ENCODE results near the gene SMURF1.

SMURF1 gene

DNA sequence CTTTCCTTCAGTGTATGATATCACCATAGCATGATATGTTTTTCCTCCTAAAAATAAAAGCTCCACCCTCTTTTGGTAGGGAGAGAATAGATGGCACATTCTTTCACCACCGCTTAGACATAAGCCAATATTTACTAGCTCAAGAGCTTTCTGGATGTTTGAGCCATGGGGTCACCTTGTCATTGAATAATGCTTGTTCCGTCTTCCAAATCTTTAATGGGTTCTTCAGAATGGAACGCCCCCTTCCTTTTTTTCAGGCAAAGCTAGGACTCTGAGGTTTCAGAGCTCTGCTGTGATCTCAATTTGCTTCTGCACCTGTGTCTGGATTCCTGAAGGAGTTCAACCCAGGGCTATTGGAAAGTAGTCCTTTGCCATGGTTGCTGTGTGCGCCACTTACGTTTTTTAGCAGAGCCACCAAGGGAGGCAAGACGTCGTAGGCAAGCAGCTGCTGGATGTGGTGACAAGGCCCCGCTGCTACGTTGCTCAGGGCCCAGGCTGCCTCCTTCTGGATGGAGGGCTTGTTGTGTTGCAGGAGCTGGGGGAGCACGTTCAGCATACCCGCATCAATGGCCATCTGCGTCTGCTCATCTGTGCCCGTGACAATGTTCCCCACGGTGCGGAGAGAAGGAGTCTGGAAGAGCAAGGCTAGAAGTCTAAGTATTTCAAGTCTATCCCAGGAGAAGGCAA, 40.8 kb upstream of the SMURF1 start:
- peaks cover 2% of the 10 kb centered on the region for H3K27me3 ChIP-seq (replicated peaks)
- in situ Hi-C loops (cut with HindIII; ENCODE audit: low pct_ligation_motif_present, low sequenced_read_pairs) = no loop called here
- TF ChIP-seq, protein P1, sequence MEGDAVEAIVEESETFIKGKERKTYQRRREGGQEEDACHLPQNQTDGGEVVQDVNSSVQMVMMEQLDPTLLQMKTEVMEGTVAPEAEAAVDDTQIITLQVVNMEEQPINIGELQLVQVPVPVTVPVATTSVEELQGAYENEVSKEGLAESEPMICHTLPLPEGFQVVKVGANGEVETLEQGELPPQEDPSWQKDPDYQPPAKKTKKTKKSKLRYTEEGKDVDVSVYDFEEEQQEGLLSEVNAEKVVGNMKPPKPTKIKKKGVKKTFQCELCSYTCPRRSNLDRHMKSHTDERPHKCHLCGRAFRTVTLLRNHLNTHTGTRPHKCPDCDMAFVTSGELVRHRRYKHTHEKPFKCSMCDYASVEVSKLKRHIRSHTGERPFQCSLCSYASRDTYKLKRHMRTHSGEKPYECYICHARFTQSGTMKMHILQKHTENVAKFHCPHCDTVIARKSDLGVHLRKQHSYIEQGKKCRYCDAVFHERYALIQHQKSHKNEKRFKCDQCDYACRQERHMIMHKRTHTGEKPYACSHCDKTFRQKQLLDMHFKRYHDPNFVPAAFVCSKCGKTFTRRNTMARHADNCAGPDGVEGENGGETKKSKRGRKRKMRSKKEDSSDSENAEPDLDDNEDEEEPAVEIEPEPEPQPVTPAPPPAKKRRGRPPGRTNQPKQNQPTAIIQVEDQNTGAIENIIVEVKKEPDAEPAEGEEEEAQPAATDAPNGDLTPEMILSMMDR (IDR thresholded peaks at IDR 0.05; ENCODE audit: low read depth, low read length, missing control alignments) = no peak
- no peak overlapping the region for H3K4me3 ChIP-seq (ENCODE audit: low read depth, low read length)
- H3K36me3 ChIP-seq (replicated peaks) = no peaks in the 10 kb centered on the region
- no peak for DNase-seq
- H3K27ac ChIP-seq = no peak overlapping the region

DNA sequence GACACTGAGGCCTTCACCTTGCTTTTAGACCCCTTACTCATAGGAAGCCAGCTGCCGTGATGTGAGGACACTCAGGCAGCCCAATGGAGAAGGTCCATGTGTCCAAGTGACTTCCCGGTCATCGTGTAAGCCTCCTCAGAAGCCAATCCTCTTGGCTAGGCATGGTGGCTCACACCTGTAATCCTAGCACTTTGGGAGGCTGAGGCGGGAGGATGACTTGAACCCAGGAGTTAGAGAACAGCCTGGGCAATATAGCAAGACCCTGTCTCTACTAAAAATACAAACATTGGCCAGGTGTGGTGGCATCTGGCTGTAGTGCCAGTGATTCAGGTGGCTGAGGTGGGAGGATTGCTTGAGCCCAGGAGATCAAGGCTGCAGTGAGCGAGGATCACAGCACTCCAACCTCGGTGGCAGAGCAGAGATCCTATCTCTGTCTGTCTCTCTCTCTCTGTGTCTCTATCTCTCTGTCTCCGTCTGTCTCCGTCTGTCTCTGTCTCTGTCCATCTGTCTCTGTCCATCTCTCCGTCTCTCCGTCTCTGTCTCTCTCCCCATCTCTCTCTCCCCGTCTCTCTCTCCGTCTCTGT, 36.3 kb upstream of the SMURF1 start:
- peaks cover 2% of the 10 kb centered on the region for H3K27me3 ChIP-seq (replicated peaks)
- in situ Hi-C loops (cut with HindIII; ENCODE audit: low pct_ligation_motif_present, low sequenced_read_pairs) = no loop called here
- DNase-seq = no peak
- TF ChIP-seq, protein P1 (IDR thresholded peaks at IDR 0.05; ENCODE audit: low read depth, low read length, missing control alignments) = no peak
- H3K36me3 ChIP-seq (replicated peaks) = no peaks in the 10 kb centered on the region
- no peak overlapping the region for H3K4me3 ChIP-seq (ENCODE audit: low read depth, low read length)
- no peak overlapping the region for H3K27ac ChIP-seq

DNA sequence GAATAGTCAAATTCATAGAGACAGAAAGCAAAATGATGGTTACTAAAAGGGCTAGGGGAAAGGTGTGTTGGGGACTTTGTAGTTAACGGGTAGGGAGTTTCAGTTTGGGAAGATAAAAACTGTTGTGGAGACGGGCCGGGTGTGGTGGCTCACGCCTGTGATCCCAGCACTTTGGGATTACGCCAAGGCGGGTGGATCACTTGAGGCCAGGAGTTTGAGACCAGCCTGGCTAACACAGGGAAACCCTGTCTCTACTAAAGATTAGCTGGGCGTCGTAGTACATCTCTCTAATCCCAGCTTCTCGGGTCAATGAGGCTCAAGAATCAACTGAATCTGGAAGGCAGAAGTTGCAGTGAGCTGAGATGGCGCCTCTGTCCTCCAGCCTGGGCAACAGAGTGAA, 33.3 kb upstream of the SMURF1 start:
- H3K27ac ChIP-seq = no peak overlapping the region
- no peak for DNase-seq
- H3K36me3 ChIP-seq (replicated peaks) = no peaks in the 10 kb centered on the region
- in situ Hi-C loops (cut with HindIII; ENCODE audit: low pct_ligation_motif_present, low sequenced_read_pairs) = no loop called here
- peaks cover 2% of the 10 kb centered on the region for H3K27me3 ChIP-seq (replicated peaks)
- no peak overlapping the region for H3K4me3 ChIP-seq (ENCODE audit: low read depth, low read length)
- TF ChIP-seq, protein P1 (IDR thresholded peaks at IDR 0.05; ENCODE audit: low read depth, low read length, missing control alignments) = no peak

DNA sequence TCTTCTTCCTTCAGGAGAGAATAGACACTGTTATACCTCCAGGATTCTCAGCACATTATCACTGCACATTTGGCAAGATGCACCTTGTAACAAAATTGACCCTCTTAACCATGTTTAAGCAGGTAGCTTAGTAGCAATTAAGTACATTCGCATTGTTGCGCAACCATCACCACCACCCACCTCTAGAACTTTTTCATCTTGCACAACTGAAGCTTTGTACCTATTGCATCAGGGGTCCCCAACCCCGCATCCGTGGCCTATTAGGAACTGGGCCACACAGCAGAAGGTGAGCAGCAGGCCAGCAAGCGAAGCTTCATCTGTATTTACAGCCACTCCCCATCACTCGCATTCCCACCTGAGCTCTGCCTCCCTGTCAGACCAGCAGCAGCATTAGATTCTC, 29.9 kb upstream of the SMURF1 start:
- TF ChIP-seq, protein P1 (IDR thresholded peaks at IDR 0.05; ENCODE audit: low read depth, low read length, missing control alignments) = no peak

DNA sequence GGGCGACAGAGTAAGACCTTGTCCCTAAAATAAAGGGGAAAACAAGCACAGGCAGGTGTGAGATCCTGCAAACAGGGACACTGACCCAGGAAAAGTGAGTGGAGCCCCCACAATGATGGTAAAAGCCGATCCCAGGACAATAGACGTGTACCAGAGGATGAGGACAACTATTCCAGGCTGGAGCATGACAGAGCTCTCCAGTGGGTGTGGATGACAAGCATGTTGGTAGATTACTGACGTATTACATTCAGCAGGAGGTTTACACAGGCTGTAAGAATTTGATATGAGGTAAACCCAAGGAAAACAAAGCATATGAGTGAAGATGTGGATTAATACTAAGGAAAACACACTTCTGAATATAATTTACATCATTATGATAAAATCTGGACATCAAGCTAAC, 27.8 kb upstream of the SMURF1 start:
- in situ Hi-C loops (cut with HindIII; ENCODE audit: low pct_ligation_motif_present, low sequenced_read_pairs) = no loop called here
- TF ChIP-seq, protein P1 (IDR thresholded peaks at IDR 0.05; ENCODE audit: low read depth, low read length, missing control alignments) = no peak

More for the DNA sequence above, 29.9 kb upstream of the SMURF1 start:
- DNase-seq = no peak
- Histone ChIP-seq H3K36me3 (replicated peaks) (no peaks in the 10 kb centered on the region), H3K4me3 (ENCODE audit: low read depth, low read length) (no peak overlapping the region), H3K27me3 (replicated peaks) (no peaks in the 10 kb centered on the region), H3K27ac (no peak overlapping the region)
- in situ Hi-C loops (cut with HindIII; ENCODE audit: low pct_ligation_motif_present, low sequenced_read_pairs) = no loop called here

DNA sequence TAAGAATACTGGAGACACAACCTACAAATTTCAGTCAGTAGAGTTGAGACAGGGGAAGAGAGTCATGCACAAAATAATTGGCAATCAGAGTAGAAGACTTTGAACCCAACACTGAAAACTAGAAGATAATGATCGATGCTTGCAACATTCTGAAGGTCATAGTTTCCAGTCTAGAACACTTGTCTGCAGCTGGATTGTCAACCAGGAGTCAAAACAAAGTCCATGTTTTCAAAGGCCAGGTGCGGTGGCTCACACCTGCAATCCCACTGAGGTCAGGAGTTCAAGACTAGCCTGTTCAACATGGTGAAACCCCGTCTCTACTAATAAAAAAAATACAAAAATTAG, 26.8 kb upstream of the SMURF1 start:
- H3K4me3 ChIP-seq (ENCODE audit: low read depth, low read length) = no peak overlapping the region
- TF ChIP-seq, protein P1 (IDR thresholded peaks at IDR 0.05; ENCODE audit: low read depth, low read length, missing control alignments) = no peak
- DNase-seq = no peak
- H3K27me3 ChIP-seq (replicated peaks) = no peaks in the 10 kb centered on the region
- H3K36me3 ChIP-seq (replicated peaks) = no peaks in the 10 kb centered on the region
- in situ Hi-C loops (cut with HindIII; ENCODE audit: low pct_ligation_motif_present, low sequenced_read_pairs) = no loop called here
- no peak overlapping the region for H3K27ac ChIP-seq

More for the DNA sequence above, 27.8 kb upstream of the SMURF1 start:
- peak; percentile 11 for DNase-seq
- no peak overlapping the region for H3K27ac ChIP-seq
- H3K27me3 ChIP-seq (replicated peaks) = no peaks in the 10 kb centered on the region
- H3K4me3 ChIP-seq (ENCODE audit: low read depth, low read length) = no peak overlapping the region
- no peaks in the 10 kb centered on the region for H3K36me3 ChIP-seq (replicated peaks)

All from brain microvascular endothelial cell (primary cell).